Left colon (tissue), 2 donors: ENCODE results near the gene SCYL2. TPM values are rescaled to one million over a fixed set of nuclear protein-coding genes. Genes with fewer than 3 reads are reported as not detected.

Experiments used
- total RNA-seq, 2 donors: library from RNA; stranded (reverse); fragmentation: NEBNext Ultra II Directional; extraction: Animal tissue kit (Norgen Biotek cat#: 25700); gene quantifications; one replicate each; pipeline ENCODE4 v1.2.1, GENCODE V29; 2021
- donor health status: DM: no; HTN: no; CAD: no.
- donor health status: DM: yes; HTN: yes; CAD: no.

Gene SCYL2
- total RNA-seq, 2 donors from 2014 or later: 65.7 to 66.0 TPM

Other genes starting within 250 kb of the SCYL2 start
- gene BLTP3B, start 124.3 kb upstream of the SCYL2 start, total RNA-seq: 10 to 100 TPM; 24.1 to 24.7 TPM
- 10 to 100 TPM; 20.4 to 24.7 TPM for gene ACTR6, start 66.4 kb upstream of the SCYL2 start, total RNA-seq
- gene DEPDC4, start 98 bp upstream of the SCYL2 start, total RNA-seq: 1 to 10 TPM; 1.7 to 3.0 TPM
- 10 to 100 TPM in 1 of 2 donors, 1 to 10 TPM in 1; 2.3 to 15.2 TPM for gene SLC17A8, start 89.9 kb downstream of the SCYL2 start, total RNA-seq
- 10 to 100 TPM; 20.3 to 30.5 TPM for gene NR1H4, start 206.7 kb downstream of the SCYL2 start, total RNA-seq